Small intestine (tissue), 7 donors: Measurements from ENCODE around the gene C17orf107. TPM values are rescaled to one million over a fixed set of nuclear protein-coding genes. Genes with fewer than 3 reads are reported as not detected.
"Not testable (repeated sequence)": the region's sequence is repeated elsewhere in the genome, so short reads cannot be mapped to it uniquely, and the experiment has no call there.

Experiments used
- DNase-seq, 2 donors: peaks; one replicate each; pipeline versions ENCODE4 v3.0.0 to v3.0.0-alpha.2; 2013
- FAIRE-seq: peaks from 2 replicates; lab custom pipeline; 2012; peaks lifted over from hg19 to GRCh38; lab: Jason Lieb, UNC
- H3K27ac ChIP-seq, 3 donors: one replicate each; pipeline ENCODE4 v1.5.1; 2013; ENCODE audit warnings: low read length in 2 of 3, mild to moderate bottlenecking in 2 of 3, control low read depth in 1 of 3, inconsistent platforms in 1 of 3, low read depth in 1 of 3, moderate library complexity in 1 of 3
- H3K27me3 ChIP-seq, 3 donors: one replicate each; pipeline ENCODE4 v1.6.1; 2013; ENCODE audit warnings: low read length in 3 of 3, inconsistent platforms in 1 of 3; ENCODE audit not compliant: control insufficient read depth in 3 of 3, insufficient read depth in 3 of 3
- H3K36me3 ChIP-seq, 3 donors: one replicate each; pipeline ENCODE4 v1.6.1; 2013; ENCODE audit warnings: low read length in 3 of 3, inconsistent platforms in 1 of 3, low read depth in 1 of 3, mild to moderate bottlenecking in 1 of 3, moderate library complexity in 1 of 3; ENCODE audit not compliant: control insufficient read depth in 3 of 3, insufficient read depth in 2 of 3
- H3K4me1 ChIP-seq, 3 donors: one replicate each; pipeline ENCODE4 v1.6.1; 2013; ENCODE audit warnings: low read length in 2 of 3, inconsistent platforms in 1 of 3, low read depth in 1 of 3, mild to moderate bottlenecking in 1 of 3, moderate library complexity in 1 of 3; ENCODE audit not compliant: control insufficient read depth in 3 of 3, insufficient read depth in 2 of 3
- H3K4me3 ChIP-seq, 3 donors: one replicate each; pipeline ENCODE4 v1.5.1; 2013; ENCODE audit warnings: low read length in 3 of 3, control low read depth in 1 of 3, inconsistent platforms in 1 of 3, low read depth in 1 of 3, mild to moderate bottlenecking in 1 of 3, moderate library complexity in 1 of 3
- H3K9me3 ChIP-seq, 2 donors: one replicate each; pipeline ENCODE4 v1.6.1; 2013; ENCODE audit warnings: low read depth in 1 of 2, low read length in 1 of 2; ENCODE audit not compliant: control insufficient read depth in 2 of 2, insufficient read depth in 1 of 2
- WGBS, 3 donors: extraction: QIAGEN DNeasy Blood & Tissue Kit; methylation state at CpG; one replicate each; pipeline ENCODE4 v1.1.7; 2013; 5-methylcytosine and 5-hydroxymethylcytosine counted together
- polyA plus RNA-seq, 4 donors: library from polyadenylated mRNA; stranded (reverse) in 3 of 4; unstranded in 1 of 4; fragments of 200-250 nt in 3 of 4; fragments of 120-200 nt in 1 of 4; gene quantifications; one replicate each; pipeline versions ENCODE4 v1.2.1 to v1.2.3, GENCODE V29; 2013
- donor health status: healthy with polysubstance abuse.
- donor health status: control.
- donor health status: control.
- donor health status: Bipolar disorder and iron deficiency.
- donor health status: healthy.

The C17orf107 gene
- polyA plus RNA-seq, 4 donors, result 0.45 to 2.2 (median 1.2) TPM

GRCh38 chr17:4863321-4863720 lies 36.0 kb upstream of the C17orf107 start:
- FAIRE-seq (no peak), DNase-seq (no peak)
- H3K27ac ChIP-seq, result no peak overlapping the region
- H3K4me1 ChIP-seq, result peaks cover 0 to 9% (median 6%) of the 10 kb centered on the region in 3 donors
- WGBS, 3 donors, result 85 to 92% (median 89%) methylated on average over 1 of the region's 1 CpG
- no peaks in the 10 kb centered on the region for H3K27me3 ChIP-seq
- no peaks in the 10 kb centered on the region for H3K9me3 ChIP-seq
- no peak overlapping the region for H3K4me3 ChIP-seq
- H3K36me3 ChIP-seq, result peaks cover 3 to 48% (median 7%) of the 10 kb centered on the region in 3 donors

GRCh38 chr17:4867535-4867934 lies 31.8 kb upstream of the C17orf107 start:
- FAIRE-seq, result not testable (repeated sequence)
- WGBS, 3 donors, result 81 to 94% (median 90%) methylated on average over 5 of the region's 5 CpGs

GRCh38 chr17:4869058-4869998 lies 30.0 kb upstream of the C17orf107 start:
- not testable (repeated sequence) for H3K27me3 ChIP-seq, DNase-seq, H3K4me3 ChIP-seq, FAIRE-seq, H3K4me1 ChIP-seq, H3K27ac ChIP-seq, H3K9me3 ChIP-seq
- 93 to 97% (median 96%) methylated on average over 22 of the region's 22 CpGs for WGBS, 3 donors
- peaks cover 0 to 41% (median 2%) of the 10 kb centered on the region in 3 donors for H3K36me3 ChIP-seq

More at GRCh38 chr17:4867535-4867934, 31.8 kb upstream of the C17orf107 start:
- H3K27ac ChIP-seq, H3K4me3 ChIP-seq, H3K4me1 ChIP-seq, DNase-seq, H3K27me3 ChIP-seq, H3K9me3 ChIP-seq: not testable (repeated sequence)
- peaks cover 0 to 38% (median 2%) of the 10 kb centered on the region in 3 donors for H3K36me3 ChIP-seq

- DNase-seq (no peak), FAIRE-seq (no peak)
- 80 to 100% (median 91%) methylated on average over 2 of the region's 2 CpGs for WGBS, 3 donors
- Histone ChIP-seq H3K4me3 (no peak overlapping the region), H3K27me3 (no peaks in the 10 kb centered on the region), H3K4me1 (no peaks in the 10 kb centered on the region), H3K9me3 (no peaks in the 10 kb centered on the region), H3K36me3 (peaks cover 0 to 46% (median 2%) of the 10 kb centered on the region in 3 donors), H3K27ac (no peak overlapping the region)
Measured at GRCh38 chr17:4870855-4871254, 28.5 kb upstream of the C17orf107 start.

- DNase-seq, result no peak
- Histone ChIP-seq H3K36me3 (peaks cover 0 to 55% (median 2%) of the 10 kb centered on the region in 3 donors), H3K4me1 (no peaks in the 10 kb centered on the region), H3K9me3 (no peaks in the 10 kb centered on the region), H3K27me3 (no peaks in the 10 kb centered on the region), H3K4me3 (no peak overlapping the region), H3K27ac (no peak overlapping the region)
- WGBS, 3 donors, result 62 to 83% (median 83%) methylated on average over 8 of the region's 8 CpGs
- no peak for FAIRE-seq
Measured at GRCh38 chr17:4872786-4873185, 26.6 kb upstream of the C17orf107 start.

GRCh38 chr17:4877089-4877488 lies 22.2 kb upstream of the C17orf107 start:
- Histone ChIP-seq H3K27me3 (no peaks in the 10 kb centered on the region), H3K36me3 (peaks cover 7 to 75% (median 8%) of the 10 kb centered on the region in 3 donors), H3K9me3 (no peaks in the 10 kb centered on the region), H3K27ac (no peak overlapping the region), H3K4me1 (no peaks in the 10 kb centered on the region), H3K4me3 (no peak overlapping the region)
- DNase-seq (no peak), FAIRE-seq (no peak)
- WGBS, 3 donors, result 74 to 84% (median 75%) methylated on average over 5 of the region's 5 CpGs

- H3K4me3 ChIP-seq, result no peak overlapping the region
- H3K9me3 ChIP-seq, result no peaks in the 10 kb centered on the region
- 76 to 87% (median 82%) methylated on average over 4 of the region's 4 CpGs for WGBS, 3 donors
- FAIRE-seq, result no peak
- H3K36me3 ChIP-seq, result peaks cover 7 to 80% (median 11%) of the 10 kb centered on the region in 3 donors
- no peak overlapping the region for H3K27ac ChIP-seq
- no peaks in the 10 kb centered on the region for H3K27me3 ChIP-seq
- H3K4me1 ChIP-seq, result no peaks in the 10 kb centered on the region
- no peak for DNase-seq
Measured at GRCh38 chr17:4879601-4880000, 19.7 kb upstream of the C17orf107 start.

GRCh38 chr17:4880857-4881256 lies 18.5 kb upstream of the C17orf107 start:
- 81 to 84% (median 81%) methylated on average over 14 to 15 of the region's 15 CpGs for WGBS, 3 donors
- no peak overlapping the region for H3K4me3 ChIP-seq
- DNase-seq, result no peak
- H3K36me3 ChIP-seq, result peaks cover 7 to 86% (median 21%) of the 10 kb centered on the region in 3 donors
- H3K27ac ChIP-seq, result no peak overlapping the region
- no peaks in the 10 kb centered on the region for H3K27me3 ChIP-seq
- no peaks in the 10 kb centered on the region for H3K9me3 ChIP-seq
- no peak for FAIRE-seq
- H3K4me1 ChIP-seq, result no peaks in the 10 kb centered on the region
